HL-60 (cell line): ENCODE results near the gene TADA2A.

Experiments used
- DNase-seq, 2 experiments: peaks; one replicate each; pipeline ENCODE4 v3.0.0-alpha.2; 2010 to 2020; ENCODE audit warnings: low read depth in 1 of 2, low spot score in 1 of 2
- H3K27ac ChIP-seq: fragments of 250-450 bp; sonication (Bioruptor Pico); replicated peaks from 2 replicates; pipeline ENCODE4 v1.5.1; 2020; ENCODE audit warnings: mild to moderate bottlenecking, moderate library complexity
- H3K27me3 ChIP-seq: fragments of 250-450 bp; sonication (Bioruptor Pico); 2 replicates; pipeline ENCODE4 v1.5.1; 2021; ENCODE audit warnings: mild to moderate bottlenecking, moderate library complexity; ENCODE audit not compliant: insufficient read depth, poor library complexity, severe bottlenecking
- H3K4me3 ChIP-seq: replicated peaks from 2 replicates; pipeline ENCODE4 v1.5.1; 2011; ENCODE audit warnings: mild to moderate bottlenecking, control low read depth, low read length; ENCODE audit not compliant: insufficient read depth
- CTCF ChIP-seq: IDR thresholded peaks from one replicate; pipeline ENCODE4 v1.5.1; 2011; ENCODE audit warnings: low read length, control low read depth, inconsistent platforms; ENCODE audit not compliant: insufficient read depth
- GABPA ChIP-seq: IDR thresholded peaks from 2 replicates; pipeline ENCODE4 v1.6.1; 2012; ENCODE audit warnings: low read depth
- POLR2AphosphoS5 ChIP-seq: IDR thresholded peaks from 2 replicates; pipeline ENCODE4 v1.6.1; 2012; ENCODE audit warnings: low read depth
- REST ChIP-seq: IDR thresholded peaks from 2 replicates; pipeline ENCODE4 v1.6.1; 2012; ENCODE audit warnings: low read depth; ENCODE audit not compliant: insufficient replicate concordance
- SPI1 ChIP-seq: IDR thresholded peaks from 2 replicates; pipeline ENCODE4 v1.6.1; 2012; ENCODE audit warnings: low read depth, mild to moderate bottlenecking, borderline replicate concordance

The TADA2A gene

GRCh38 chr17:37476431-37477120, 69.9 kb downstream of the TADA2A start:
- DNase-seq, result no peak
- no peaks in the 10 kb centered on the region for H3K27me3 ChIP-seq
- H3K4me3 ChIP-seq, result no peak overlapping the region
- TF ChIP-seq SPI1, result no peak
- no peak for TF ChIP-seq REST
- no peak for TF ChIP-seq POLR2AphosphoS5
- no peak for TF ChIP-seq CTCF
- no peak for TF ChIP-seq GABPA
- H3K27ac ChIP-seq, result no peak overlapping the region

- no peaks in the 10 kb centered on the region for H3K27me3 ChIP-seq
- TF ChIP-seq POLR2AphosphoS5 (no peak), GABPA (no peak), SPI1 (no peak), REST (no peak), CTCF (no peak)
- no peak overlapping the region for H3K27ac ChIP-seq
- no peak overlapping the region for H3K4me3 ChIP-seq
- DNase-seq, result no peak
These were observed 71.5 kb downstream of the TADA2A start for GRCh38 chr17:37478187-37478586.

GRCh38 chr17:37479025-37479424, 72.3 kb downstream of the TADA2A start:
- DNase-seq, result no peak
- no peak overlapping the region for H3K27ac ChIP-seq
- TF ChIP-seq GABPA (no peak), SPI1 (no peak), CTCF (no peak), REST (no peak), POLR2AphosphoS5 (no peak)
- H3K27me3 ChIP-seq, result no peaks in the 10 kb centered on the region
- no peak overlapping the region for H3K4me3 ChIP-seq
